HFF-Myc (cell line): ENCODE results near the gene SPHKAP.

Experiments
- DNase-seq: peaks from one replicate; pipeline ENCODE4 v3.0.0-alpha.2; 2011; ENCODE audit warnings: low read depth; ENCODE audit errors: extremely low read depth
- H3K4me3 ChIP-seq: replicated peaks from 2 replicates; pipeline ENCODE4 v1.5.1; 2011; ENCODE audit warnings: low read depth, mild to moderate bottlenecking, control low read depth, low read length
- CTCF ChIP-seq: IDR thresholded peaks from 2 replicates; pipeline ENCODE4 v1.5.1; 2012; ENCODE audit warnings: mild to moderate bottlenecking, low read depth, low read length, control low read depth; ENCODE audit errors: missing control alignments

Gene SPHKAP

GRCh38 chr2:228016402-228016801, 165.1 kb downstream of the SPHKAP start:
- H3K4me3 ChIP-seq, result no peak overlapping the region
- no peak for TF ChIP-seq CTCF
- DNase-seq, result no peak

GRCh38 chr2:228015741-228016140, 165.7 kb downstream of the SPHKAP start:
- no peak overlapping the region for H3K4me3 ChIP-seq
- DNase-seq, result no peak
- no peak for TF ChIP-seq CTCF

- no peak for DNase-seq
- H3K4me3 ChIP-seq, result no peak overlapping the region
- TF ChIP-seq CTCF, result no peak
Observed at GRCh38 chr2:227996366-227996765, 185.1 kb downstream of the SPHKAP start.

GRCh38 chr2:227990937-227991336, 190.6 kb downstream of the SPHKAP start:
- no peak for DNase-seq
- TF ChIP-seq CTCF, result no peak
- no peak overlapping the region for H3K4me3 ChIP-seq

GRCh38 chr2:227973241-227973640, 208.2 kb downstream of the SPHKAP start:
- no peak for DNase-seq
- no peak overlapping the region for H3K4me3 ChIP-seq
- no peak for TF ChIP-seq CTCF

GRCh38 chr2:227971619-227972230, 209.8 kb downstream of the SPHKAP start:
- no peak for DNase-seq
- no peak overlapping the region for H3K4me3 ChIP-seq
- TF ChIP-seq CTCF, result no peak

- no peak for DNase-seq
- TF ChIP-seq CTCF, result no peak
- no peak overlapping the region for H3K4me3 ChIP-seq
Observed at GRCh38 chr2:227960317-227960716, 221.2 kb downstream of the SPHKAP start.
